GM18858 (cell line): ENCODE results near the gene CD3E.

Experiments used
- ATAC-seq: cut with Tn5 transposase; IDR thresholded peaks from one replicate; pipeline ENCODE4 v1.9.1; 2021; ENCODE audit not compliant: unreplicated experiment

The CD3E gene

GRCh38 chr11:118304568-118305248 lies at the start of gene CD3E:
Gene CD3E (plus strand): TSS chr11:118304730. CDS start chr11:118304953, 223 bp downstream.
- no peak for ATAC-seq

GRCh38 chr11:118258410-118258809 lies 46.1 kb upstream of the CD3E start:
- no peak for ATAC-seq

- no peak for ATAC-seq
These were observed 45.4 kb upstream of the CD3E start for GRCh38 chr11:118259138-118259537.

GRCh38 chr11:118260353-118260752 lies 44.2 kb upstream of the CD3E start:
- no peak for ATAC-seq

DNA sequence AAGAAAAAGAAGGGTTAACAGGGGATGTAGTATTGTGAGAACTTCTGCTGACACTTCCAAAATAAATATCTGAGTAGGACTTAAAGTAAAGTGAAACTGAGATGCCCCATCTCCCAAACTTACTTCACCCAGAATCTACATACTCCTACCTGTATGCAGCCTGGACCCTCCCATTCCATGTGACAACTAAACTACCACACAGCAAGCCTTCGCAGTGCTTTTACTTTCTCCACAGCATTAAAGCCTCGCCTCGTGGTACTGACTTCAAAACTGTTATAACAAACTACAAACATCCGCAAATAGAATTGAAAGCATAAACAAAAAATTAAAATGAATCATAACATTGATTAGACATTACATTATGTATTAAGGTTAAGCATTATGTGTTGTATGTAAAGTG lies 41.4 kb upstream of the CD3E start:
- ATAC-seq = no peak

DNA sequence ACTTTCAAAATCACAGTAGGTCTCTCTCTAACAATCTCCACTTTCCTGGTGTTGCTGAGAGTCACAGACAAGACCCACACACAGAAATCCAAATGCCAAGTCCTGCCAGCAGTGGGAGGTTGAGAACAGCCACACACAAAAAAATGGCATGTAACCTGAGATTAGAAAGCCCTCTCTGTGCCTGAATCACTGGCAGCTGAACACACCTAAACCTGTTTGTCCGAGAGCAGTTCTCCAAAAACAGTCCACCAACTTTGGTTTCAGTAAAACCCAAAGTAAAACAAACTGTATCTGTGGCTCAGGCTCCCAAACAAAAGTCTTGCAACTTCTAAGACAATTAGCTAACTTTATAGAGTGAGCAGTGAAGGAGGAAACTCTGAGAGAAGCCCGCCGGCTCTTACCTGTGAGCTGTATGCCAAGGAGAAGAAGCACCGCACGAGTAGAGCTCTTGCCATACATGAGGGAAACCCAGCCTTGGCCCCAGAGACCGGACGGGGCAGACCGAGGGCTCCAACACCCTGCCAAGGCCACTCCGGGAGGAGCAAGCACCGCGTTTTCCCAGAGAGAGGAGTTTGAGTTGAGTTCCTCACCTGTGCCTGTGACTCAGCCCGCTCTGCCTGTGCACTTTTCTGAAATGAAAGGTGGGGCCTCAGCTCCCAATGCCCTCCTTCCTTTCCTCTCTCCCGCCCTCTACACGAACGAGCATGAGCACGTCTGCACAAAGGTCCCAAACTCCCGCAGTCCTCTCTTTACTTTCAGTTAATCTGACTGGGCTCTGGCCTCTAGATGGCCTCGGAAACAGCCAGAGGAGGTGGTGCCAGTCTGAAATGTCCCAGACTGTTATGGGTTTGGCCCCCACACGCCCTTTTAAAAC lies 40.6 kb upstream of the CD3E start, which contains the start of gene MPZL2:
MPZL2 (minus strand) TSS at position 603 of the 874 bp plus-strand sequence; CDS start at position 459, 144 bp downstream.
- ATAC-seq = no peak

DNA sequence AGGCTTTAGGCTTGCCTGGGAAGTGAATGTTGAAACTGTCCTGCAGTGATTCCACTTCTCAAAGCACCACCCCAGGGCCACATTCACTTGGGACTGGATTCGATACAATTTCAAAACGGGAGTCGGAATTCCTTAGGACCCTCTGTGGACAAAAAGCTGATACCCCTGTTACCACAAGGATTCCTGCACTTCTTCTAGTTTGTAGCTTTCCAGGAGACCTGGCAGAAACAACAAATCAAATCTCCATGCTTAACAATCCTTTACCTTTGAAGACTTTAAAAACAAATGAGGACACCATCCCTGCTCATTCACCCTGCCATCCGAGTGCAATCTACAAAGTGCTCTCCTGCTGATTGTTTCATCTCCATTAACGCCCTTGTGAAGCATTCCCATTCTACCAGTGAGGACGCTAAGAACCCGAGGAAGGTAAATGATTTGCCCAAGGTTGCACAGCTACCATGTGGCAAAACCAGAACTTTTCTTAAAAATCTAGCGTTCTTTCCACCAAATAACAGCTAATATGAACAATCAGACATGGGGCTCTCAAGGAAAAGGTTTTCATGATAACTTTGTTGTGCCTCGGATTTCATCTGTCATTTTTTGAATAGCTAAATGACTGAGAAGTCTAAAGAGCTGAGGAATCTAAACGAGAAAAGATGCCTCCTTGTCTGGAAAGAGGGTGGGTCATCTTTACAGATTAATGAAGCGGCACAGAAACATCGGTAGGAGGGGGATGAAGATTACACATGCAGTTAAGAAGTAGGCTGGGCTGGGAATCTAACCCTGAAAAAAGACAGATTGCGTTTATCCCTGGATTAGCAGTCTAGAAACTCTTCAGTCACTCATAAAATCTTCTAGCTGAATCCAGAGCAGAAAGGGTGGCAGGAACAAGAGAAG lies 39.7 kb upstream of the CD3E start:
- no peak for ATAC-seq

DNA sequence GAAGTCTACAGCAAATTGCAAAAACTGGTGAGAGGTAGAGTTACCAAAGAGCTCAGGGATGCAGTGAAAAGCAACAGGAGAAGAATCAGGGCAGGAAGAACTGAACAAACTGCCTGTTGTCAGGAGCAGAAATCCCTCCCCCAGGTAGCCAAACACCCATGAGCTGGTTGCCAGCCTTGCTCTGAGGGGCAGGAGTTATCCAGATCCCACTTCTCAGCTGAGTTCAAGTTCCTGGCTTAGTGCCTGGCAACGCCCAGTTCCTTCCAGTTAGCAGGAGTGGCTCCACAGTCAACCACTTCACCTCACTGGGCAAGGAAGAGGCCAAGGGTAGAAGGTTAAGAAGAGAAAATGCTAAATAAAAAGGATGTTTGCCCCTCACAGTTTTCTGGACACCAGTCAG lies 38.6 kb upstream of the CD3E start:
- no peak for ATAC-seq

DNA sequence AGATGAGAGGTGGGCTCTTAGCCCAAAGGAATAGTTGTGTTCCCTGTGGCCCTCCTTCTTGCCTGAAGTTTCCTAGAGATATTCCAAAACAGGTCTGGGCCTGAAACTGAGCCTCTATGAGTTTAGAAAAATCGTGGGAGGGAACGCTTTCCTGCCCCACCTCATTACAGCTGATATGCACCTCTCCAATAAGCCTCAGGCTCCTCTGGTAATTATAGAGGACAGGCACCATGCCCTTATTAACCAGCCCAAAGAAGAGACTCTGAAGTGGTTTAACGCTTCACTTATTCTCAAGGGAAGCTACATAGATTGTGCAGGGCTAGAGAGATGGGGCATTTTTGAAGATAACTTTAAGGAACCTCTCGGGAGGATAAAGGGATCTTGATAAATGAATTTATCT lies 37.0 kb upstream of the CD3E start:
- no peak for ATAC-seq

DNA sequence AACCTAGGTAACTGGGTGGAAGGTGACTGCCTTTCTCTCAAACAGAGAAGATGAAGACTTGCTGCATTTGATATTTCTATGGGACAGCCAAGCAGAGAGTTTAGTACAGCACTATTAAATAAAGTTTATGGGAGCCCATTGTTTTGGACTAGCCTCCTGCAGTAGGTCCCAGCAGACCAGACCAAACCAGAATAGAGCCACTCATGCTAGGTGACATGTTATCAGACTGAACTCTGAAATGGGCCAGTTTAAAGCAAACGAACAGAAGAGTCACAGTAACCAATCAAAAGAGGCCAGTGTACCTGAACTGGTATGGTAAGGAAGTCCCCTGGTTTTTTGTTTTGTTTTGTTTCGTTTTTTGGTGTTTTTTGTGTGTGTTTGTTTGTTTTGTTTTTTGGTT lies 32.5 kb upstream of the CD3E start:
- ATAC-seq = no peak

DNA sequence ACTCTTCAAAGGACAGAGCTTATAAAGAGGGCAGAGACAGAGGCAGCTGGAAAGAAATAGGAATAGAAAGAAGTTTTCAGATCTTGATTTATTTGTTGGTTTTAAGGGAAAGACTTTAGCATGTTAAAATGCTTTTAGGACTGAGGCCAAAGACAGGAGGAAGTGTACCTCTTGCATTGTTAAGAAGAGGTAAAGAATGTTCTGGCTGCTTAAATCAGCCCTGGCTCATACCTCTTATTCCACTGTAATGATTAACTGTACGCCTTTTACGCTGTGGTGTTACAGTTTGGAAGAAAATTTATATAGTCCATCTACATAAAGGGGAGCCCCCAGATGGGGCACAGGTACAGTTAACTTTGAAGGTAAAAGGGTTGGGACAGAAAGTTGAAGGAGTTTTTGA lies 30.3 kb upstream of the CD3E start:
- ATAC-seq = no peak

DNA sequence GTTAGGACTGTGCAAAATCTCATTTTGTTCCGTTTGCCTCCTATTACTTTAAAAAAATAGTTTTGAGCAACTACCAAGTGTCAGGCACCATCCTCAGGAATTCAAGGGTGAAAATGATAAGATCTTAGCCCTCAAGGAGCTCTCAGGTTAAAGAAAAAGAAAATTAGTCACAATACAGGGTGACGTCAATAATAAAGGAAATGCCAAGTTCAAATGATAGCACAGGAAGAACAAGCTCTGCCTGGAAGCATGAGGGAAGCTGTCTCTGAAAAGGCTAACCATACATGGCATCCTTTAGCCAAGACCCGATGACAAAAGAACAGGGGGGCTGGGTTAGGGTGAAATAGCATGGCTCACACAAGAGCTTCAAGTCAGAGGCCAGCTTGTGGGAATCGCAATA lies 29.4 kb upstream of the CD3E start:
- ATAC-seq = no peak

DNA sequence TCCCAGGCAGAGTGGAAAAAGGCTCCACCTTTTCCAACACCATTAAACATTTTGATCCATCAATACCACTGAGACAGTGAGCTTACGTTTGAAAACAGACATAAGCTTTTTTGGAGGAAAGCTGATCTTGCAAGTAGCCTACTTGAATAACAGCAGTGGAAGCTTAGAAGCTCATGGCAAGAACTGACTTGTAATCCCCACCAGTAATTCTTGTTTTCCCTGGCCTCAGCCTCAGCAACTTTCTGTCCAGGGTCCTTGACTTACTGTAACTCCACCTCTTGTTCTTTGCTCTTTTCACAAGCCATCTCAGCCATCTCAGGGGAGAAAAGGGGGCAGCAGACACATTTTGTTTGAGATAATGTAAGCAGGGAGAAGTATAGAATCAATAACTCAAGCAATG lies 28.1 kb upstream of the CD3E start:
- no peak for ATAC-seq

DNA sequence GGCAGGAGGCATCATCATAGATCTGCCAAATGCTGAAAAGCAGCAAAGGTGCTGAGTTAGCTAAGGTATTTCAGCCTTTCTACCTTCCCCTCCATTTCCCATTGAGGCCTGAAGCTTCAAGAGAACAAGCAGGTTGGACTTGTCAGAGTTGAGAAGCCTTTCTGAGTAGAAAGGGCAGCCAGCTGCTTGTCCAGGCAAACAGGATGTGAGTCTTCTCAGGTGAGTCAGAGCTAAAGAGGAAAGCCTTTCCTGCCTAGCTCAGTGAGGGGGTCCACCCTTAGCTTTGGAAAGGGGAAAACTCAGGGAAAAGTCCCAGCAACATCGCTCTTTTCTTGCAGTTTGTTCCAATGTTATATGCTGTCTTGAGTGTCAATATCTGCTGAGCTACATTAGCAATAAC lies 27.2 kb upstream of the CD3E start:
- no peak for ATAC-seq

GRCh38 chr11:118281284-118281683 lies 23.2 kb upstream of the CD3E start:
- ATAC-seq = no peak

GRCh38 chr11:118282606-118283005 lies 21.9 kb upstream of the CD3E start:
- ATAC-seq = no peak

- ATAC-seq = no peak
These were observed 21.4 kb upstream of the CD3E start for GRCh38 chr11:118283037-118283636.

GRCh38 chr11:118283756-118284350 lies 20.7 kb upstream of the CD3E start:
- ATAC-seq = no peak

DNA sequence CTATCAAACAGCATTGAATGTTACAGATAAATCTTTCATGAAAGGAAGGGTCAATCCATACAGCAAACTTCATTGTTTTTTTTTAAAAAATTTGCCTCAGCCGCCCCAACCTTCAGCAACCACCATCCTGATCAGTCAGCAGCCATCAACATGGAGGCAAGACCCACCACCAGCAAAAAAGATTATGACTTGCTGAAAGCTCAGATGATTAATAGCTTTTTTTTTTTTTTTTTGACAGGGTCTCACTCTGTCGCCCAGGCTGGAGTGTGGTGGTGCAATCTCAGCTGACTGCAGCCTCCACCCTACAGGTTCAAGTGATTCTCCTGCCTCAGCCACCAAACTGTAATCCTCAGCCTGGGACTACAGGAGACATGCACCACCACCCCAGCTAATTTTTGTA lies 18.0 kb upstream of the CD3E start:
- no peak for ATAC-seq

DNA sequence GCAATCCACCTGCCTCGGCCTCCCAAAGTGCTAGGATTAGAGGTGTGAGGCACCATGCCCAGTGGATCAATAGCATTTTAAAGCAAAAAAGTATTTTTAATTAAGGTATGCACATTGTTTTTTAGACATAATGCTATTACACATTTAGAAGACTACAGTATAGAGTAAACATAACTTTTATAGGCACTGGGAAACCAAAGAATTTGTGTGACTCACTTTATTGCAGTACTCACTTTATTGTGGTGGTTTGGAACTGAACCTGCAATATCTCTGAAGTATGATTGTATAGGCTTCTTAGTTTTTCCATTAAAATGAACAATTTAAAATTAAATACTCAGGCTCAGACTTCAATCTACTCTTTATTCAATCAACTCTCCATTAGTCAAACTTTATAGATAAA lies 17.5 kb upstream of the CD3E start:
- no peak for ATAC-seq

- ATAC-seq = no peak
These were observed 15.1 kb upstream of the CD3E start for GRCh38 chr11:118289401-118289800.
